ENCODE results near the gene PARD3.
"Not testable (repeated sequence)": the region's sequence is repeated elsewhere in the genome, so short reads cannot be mapped to it uniquely, and the experiment has no call there.

The PARD3 gene

GRCh38 chr10:34677132-34677531 lies 138.0 kb downstream of the PARD3 start:
- no peak for DNase-seq

- no peak for DNase-seq
These were observed 140.9 kb downstream of the PARD3 start for GRCh38 chr10:34674176-34674575.

- DNase-seq = peak; percentile 73
These were observed 145.0 kb downstream of the PARD3 start for GRCh38 chr10:34670081-34670480.

GRCh38 chr10:34669079-34669478 lies 146.0 kb downstream of the PARD3 start:
- no peak for DNase-seq

GRCh38 chr10:34667177-34667576 lies 147.9 kb downstream of the PARD3 start:
- DNase-seq = no peak

- peak; percentile 38 for DNase-seq
These were observed 148.9 kb downstream of the PARD3 start for GRCh38 chr10:34666008-34666704.

GRCh38 chr10:34664706-34665105 lies 150.4 kb downstream of the PARD3 start:
- DNase-seq = no peak

GRCh38 chr10:34661580-34661979 lies 153.5 kb downstream of the PARD3 start:
- no peak for DNase-seq

GRCh38 chr10:34658934-34659333 lies 156.2 kb downstream of the PARD3 start:
- no peak for DNase-seq

- DNase-seq = no peak
These were observed 158.4 kb downstream of the PARD3 start for GRCh38 chr10:34656661-34657060.

- peak; percentile 41 for DNase-seq
These were observed 159.6 kb downstream of the PARD3 start for GRCh38 chr10:34655286-34656170.

- DNase-seq = no peak
These were observed 160.9 kb downstream of the PARD3 start for GRCh38 chr10:34654211-34654610.

GRCh38 chr10:34653530-34653929 lies 161.6 kb downstream of the PARD3 start:
- no peak for DNase-seq

GRCh38 chr10:34651416-34652195 lies 163.5 kb downstream of the PARD3 start:
- DNase-seq = no peak

GRCh38 chr10:34650156-34650555 lies 164.9 kb downstream of the PARD3 start:
- DNase-seq = no peak

- DNase-seq = no peak
These were observed 165.7 kb downstream of the PARD3 start for GRCh38 chr10:34649385-34649784.

- DNase-seq = no peak
These were observed 166.2 kb downstream of the PARD3 start for GRCh38 chr10:34648919-34649318.

GRCh38 chr10:34647875-34648865 lies 166.9 kb downstream of the PARD3 start:
- no peak for DNase-seq

GRCh38 chr10:34647160-34647559 lies 167.9 kb downstream of the PARD3 start:
- DNase-seq = no peak

- no peak for DNase-seq
These were observed 168.8 kb downstream of the PARD3 start for GRCh38 chr10:34646331-34646730.

GRCh38 chr10:34644815-34645214 lies 170.3 kb downstream of the PARD3 start:
- DNase-seq = not testable (repeated sequence)

GRCh38 chr10:34644224-34644623 lies 170.9 kb downstream of the PARD3 start:
- DNase-seq = no peak
